Mucosa of descending colon (tissue), 3 donors: Measurements from ENCODE around the gene BARHL2. TPM values are rescaled to one million over a fixed set of nuclear protein-coding genes. Genes with fewer than 3 reads are reported as not detected.

Source experiments
- ATAC-seq: fragments of 200-7000 bp; cut with Tn5 transposase; one replicate; pipeline ENCODE4 v1.9.1; 2020; ENCODE audit warnings: mild to moderate bottlenecking, moderate library complexity
- DNase-seq, 3 donors: peaks; one replicate each; pipeline ENCODE4 v3.0.0-alpha.2; 2020
- H3K36me3 ChIP-seq: fragments of 200-600 bp; one replicate; pipeline ENCODE4 v1.8.0; 2021; ENCODE audit warnings: low read depth, mild to moderate bottlenecking
- H3K4me1 ChIP-seq: fragments of 200-600 bp; one replicate; pipeline ENCODE4 v1.8.0; 2021; ENCODE audit warnings: low read depth, mild to moderate bottlenecking
- H3K4me3 ChIP-seq: fragments of 200-600 bp; one replicate; pipeline ENCODE4 v1.8.0; 2021; ENCODE audit warnings: mild to moderate bottlenecking
- H3K9me3 ChIP-seq: fragments of 200-600 bp; one replicate; pipeline ENCODE4 v1.8.0; 2021; ENCODE audit warnings: mild to moderate bottlenecking
- intact Hi-C, 2 donors: fragments of 100-400 bp; cut with DNase I in 1 of 2; cut with micrococcal nuclease in 1 of 2; formaldehyde crosslinking; loops; one replicate each; pipeline versions ENCODE4 v1.11.0 to v1.11.1; 2022; cut with DNase I, micrococcal nuclease
- total RNA-seq, 3 donors: library from RNA; stranded (reverse); fragmentation: NEBNext Ultra II Directional in 2 of 3; extraction: Animal tissue kit (Norgen Biotek cat#: 25700) in 2 of 3; gene quantifications; one replicate each; pipeline versions ENCODE4 v1.2.1 to v1.2.4, GENCODE V29; 2021 to 2023
- TF ChIP-seq, protein P1 (sequence below): fragments of 200-600 bp; IDR thresholded peaks from one replicate; pipeline ENCODE4 v1.8.0; 2022; ENCODE audit warnings: antibody characterized with exemption, mild to moderate bottlenecking
- donor health status: DM: no; HTN: no; CAD: no; lungs with moderate emphysema.
- donor health status: DM: no; HTN: no; CAD: no.
- donor health status: DM: no; HTN: yes; CAD: no.

Gene BARHL2
- total RNA-seq, 3 donors from 2014 or later = not detected

DNA sequence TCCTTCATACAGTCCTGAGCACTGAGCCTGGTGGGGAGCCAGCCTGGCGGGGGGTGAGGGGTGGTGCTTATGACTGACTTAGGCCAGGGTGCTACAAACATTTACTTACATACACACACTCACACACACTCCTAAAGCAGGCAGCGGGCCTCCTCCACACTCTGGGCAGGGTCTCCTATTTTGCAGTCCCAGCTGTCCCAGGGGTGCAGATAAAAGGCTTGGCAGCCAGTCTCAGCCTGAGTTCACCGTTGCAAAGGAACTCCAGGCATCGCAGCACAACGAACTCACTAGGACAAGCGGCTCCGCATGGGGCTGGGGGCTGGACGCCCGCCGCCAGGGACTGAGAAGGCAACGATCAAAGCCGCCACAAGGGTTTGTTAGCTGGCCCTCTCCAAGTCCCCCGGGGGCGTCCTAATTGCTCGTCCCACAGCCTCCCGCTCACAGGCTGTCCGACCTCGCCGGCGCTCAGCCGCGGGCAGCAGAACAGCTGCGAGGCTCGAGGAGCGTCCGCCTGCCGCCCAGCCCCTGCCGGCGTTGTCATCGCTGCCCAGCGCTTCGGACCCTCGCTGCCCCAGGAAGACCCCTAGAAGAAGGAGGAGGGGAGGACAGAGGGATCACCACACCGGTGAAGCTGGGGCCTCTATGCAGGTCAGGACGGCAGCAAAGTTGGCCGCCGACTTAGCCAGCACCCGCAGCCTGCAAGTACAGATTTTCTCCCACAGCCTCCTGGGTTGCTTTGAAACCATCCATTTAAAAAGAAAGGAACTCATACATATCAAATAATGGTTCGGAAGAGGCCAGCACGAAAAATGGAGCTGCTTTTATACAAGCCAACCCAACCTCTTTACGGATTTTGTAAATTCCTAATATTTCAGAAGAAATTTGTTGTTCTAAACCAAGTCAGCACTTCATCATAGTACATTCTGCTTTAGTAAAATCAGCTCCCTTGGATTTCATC is 6.2 kb downstream of the BARHL2 start:
- TF ChIP-seq, protein P1, sequence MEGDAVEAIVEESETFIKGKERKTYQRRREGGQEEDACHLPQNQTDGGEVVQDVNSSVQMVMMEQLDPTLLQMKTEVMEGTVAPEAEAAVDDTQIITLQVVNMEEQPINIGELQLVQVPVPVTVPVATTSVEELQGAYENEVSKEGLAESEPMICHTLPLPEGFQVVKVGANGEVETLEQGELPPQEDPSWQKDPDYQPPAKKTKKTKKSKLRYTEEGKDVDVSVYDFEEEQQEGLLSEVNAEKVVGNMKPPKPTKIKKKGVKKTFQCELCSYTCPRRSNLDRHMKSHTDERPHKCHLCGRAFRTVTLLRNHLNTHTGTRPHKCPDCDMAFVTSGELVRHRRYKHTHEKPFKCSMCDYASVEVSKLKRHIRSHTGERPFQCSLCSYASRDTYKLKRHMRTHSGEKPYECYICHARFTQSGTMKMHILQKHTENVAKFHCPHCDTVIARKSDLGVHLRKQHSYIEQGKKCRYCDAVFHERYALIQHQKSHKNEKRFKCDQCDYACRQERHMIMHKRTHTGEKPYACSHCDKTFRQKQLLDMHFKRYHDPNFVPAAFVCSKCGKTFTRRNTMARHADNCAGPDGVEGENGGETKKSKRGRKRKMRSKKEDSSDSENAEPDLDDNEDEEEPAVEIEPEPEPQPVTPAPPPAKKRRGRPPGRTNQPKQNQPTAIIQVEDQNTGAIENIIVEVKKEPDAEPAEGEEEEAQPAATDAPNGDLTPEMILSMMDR = no peak
- intact Hi-C loops = no loop called here
- no peak for ATAC-seq
- Histone ChIP-seq H3K36me3 (no peaks in the 10 kb centered on the region), H3K4me1 (peaks cover 9% of the 10 kb centered on the region), H3K9me3 (no peaks in the 10 kb centered on the region), H3K4me3 (no peak overlapping the region)
- DNase-seq = no peak

DNA sequence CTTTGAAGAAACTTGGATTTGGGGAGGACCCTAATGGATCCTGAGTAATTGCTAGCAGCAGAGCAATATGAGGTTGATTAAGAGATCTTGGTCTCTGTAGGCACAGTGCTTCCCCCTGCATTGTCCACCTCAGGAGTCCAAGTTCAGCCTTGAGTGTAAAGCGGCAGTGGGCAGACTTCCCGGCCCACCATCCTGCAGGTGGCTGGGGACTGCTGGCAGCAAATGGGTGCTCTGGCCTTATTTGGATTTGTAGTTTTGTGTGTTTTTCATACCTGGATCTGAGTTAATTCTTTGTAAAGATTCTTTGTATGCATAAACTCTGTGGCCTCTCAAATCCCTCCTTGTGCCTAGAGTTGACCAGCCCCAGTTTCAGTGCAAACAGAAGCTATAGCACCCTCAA is 7.6 kb downstream of the BARHL2 start:
- TF ChIP-seq, protein P1 = no peak
- Histone ChIP-seq H3K4me1 (peaks cover 9% of the 10 kb centered on the region), H3K4me3 (no peak overlapping the region), H3K9me3 (no peaks in the 10 kb centered on the region), H3K36me3 (no peaks in the 10 kb centered on the region)
- ATAC-seq (no peak), DNase-seq (no peak)
- intact Hi-C loops = no loop called here

DNA sequence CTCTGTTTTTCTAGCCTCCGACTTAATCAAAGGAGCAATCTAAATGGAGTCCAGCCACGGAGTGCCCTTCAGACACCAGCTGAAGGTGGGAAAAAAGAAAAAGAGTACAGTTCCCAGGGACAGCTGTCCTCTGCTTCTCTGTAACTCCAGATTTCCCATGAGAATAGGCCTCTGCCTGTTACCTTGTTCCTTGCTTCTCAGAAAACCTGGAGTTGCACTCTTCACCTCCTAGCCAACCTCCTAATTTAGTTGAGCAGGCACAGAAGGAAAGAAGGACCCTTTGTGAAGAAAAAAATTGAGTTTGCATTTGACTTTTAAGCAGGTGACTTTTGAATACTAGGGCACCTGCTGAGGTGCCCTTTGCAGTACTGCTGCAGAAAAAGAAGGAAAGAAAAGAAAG is 8.3 kb downstream of the BARHL2 start:
- ATAC-seq (no peak), DNase-seq (no peak)
- Histone ChIP-seq H3K36me3 (no peaks in the 10 kb centered on the region), H3K4me1 (peaks cover 9% of the 10 kb centered on the region), H3K4me3 (no peak overlapping the region), H3K9me3 (no peaks in the 10 kb centered on the region)
- TF ChIP-seq, protein P1 = no peak
- intact Hi-C loops = no loop called here

DNA sequence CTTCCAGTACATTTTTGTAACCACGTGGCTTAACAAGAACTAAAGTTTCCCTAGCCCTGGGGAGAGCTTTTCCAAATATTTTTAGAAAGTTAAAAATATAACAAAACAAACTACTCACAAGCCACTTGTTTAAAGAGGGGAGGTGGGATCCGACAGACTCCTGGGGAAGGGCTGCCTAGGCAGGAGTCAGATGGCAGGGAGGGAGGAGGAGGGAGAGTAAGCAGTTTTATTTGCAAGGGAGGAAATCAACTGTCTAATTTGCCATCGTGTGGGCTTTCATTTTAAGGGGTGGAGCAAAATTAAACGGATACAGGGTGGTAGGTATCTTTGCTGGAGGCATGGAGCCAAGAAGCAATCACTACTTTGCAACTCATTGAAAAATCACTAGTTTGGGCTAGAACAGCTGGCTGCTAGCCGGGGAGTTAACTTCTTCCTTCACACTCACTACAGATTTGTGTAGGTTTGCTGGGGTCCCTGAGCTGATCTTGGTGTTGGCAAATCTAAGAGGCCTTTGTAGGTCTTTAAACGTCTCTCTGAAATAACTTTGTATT is 8.8 kb downstream of the BARHL2 start:
- no peak for ATAC-seq
- no peak overlapping the region for H3K4me3 ChIP-seq
- H3K36me3 ChIP-seq = no peaks in the 10 kb centered on the region
- no peaks in the 10 kb centered on the region for H3K9me3 ChIP-seq
- intact Hi-C loops = no loop called here
- peaks cover 7% of the 10 kb centered on the region for H3K4me1 ChIP-seq
- TF ChIP-seq, protein P1 = no peak
- DNase-seq = no peak

DNA sequence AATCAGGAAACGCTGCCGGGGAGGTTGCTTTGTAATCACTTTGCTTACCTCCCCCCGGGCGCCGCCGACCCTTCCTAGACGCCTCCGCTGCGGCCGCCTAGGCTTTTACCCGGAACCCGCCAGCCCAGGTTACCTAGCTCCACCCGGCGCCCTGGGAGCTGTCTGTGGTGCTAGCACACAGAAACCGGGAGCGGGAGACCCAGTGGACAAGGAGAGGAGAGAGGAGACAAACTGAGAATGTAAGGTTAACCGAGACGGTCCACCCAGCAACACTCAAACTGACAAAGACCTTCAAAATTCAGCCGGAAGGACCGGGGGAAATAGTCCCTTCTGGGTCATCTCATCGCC is 9.8 kb downstream of the BARHL2 start:
- peaks cover 7% of the 10 kb centered on the region for H3K4me1 ChIP-seq
- TF ChIP-seq, protein P1 = no peak
- ATAC-seq (peak; percentile 83), DNase-seq (peak in 2 of 3 donors; percentile 66 to 75)
- no peaks in the 10 kb centered on the region for H3K36me3 ChIP-seq
- no peaks in the 10 kb centered on the region for H3K9me3 ChIP-seq
- H3K4me3 ChIP-seq = no peak overlapping the region
- intact Hi-C loops = no loop called here
